SK-N-MC (cell line): Measurements from ENCODE around the gene RPH3AL.

ENCODE experiments used
- EZH2 ChIP-seq: fragments of 200-600 bp; sonication (generic); IDR thresholded peaks from one replicate; pipeline ENCODE4 v1.6.1; 2017; ENCODE audit warnings: antibody characterized with exemption
- POLR2AphosphoS5 ChIP-seq: IDR thresholded peaks from 2 replicates; pipeline ENCODE4 v1.6.1; 2012; ENCODE audit warnings: mild to moderate bottlenecking, low read depth, low read length, borderline replicate concordance

- TF ChIP-seq EZH2 (no peak), POLR2AphosphoS5 (no peak)
Observed at GRCh38 chr17:235831-236640, 116.6 kb downstream of the RPH3AL start.
